ENCODE results near the gene CDKN2A. TPM values are rescaled to one million over a fixed set of nuclear protein-coding genes. Genes with fewer than 3 reads are reported as not detected.

Gene CDKN2A
- total RNA-seq, 2 experiments from 2014 or later, result 3.9 TPM

DNA sequence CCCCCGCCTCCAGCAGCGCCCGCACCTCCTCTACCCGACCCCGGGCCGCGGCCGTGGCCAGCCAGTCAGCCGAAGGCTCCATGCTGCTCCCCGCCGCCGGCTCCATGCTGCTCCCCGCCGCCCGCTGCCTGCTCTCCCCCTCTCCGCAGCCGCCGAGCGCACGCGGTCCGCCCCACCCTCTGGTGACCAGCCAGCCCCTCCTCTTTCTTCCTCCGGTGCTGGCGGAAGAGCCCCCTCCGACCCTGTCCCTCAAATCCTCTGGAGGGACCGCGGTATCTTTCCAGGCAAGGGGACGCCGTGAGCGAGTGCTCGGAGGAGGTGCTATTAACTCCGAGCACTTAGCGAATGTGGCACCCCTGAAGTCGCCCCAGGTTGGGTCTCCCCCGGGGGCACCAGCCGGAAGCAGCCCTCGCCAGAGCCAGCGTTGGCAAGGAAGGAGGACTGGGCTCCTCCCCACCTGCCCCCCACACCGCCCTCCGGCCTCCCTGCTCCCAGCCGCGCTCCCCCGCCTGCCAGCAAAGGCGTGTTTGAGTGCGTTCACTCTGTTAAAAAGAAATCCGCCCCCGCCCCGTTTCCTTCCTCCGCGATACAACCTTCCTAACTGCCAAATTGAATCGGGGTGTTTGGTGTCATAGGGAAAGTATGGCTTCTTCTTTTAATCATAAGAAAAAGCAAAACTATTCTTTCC lies 19.3 kb downstream of the CDKN2A start:
- intact Hi-C loops (cut with micrococcal nuclease), result loop anchor here (1.0 to 10.0 kb wide), 4 partner anchors 19 to 1850 kb away; partner anchors contain the start of genes CDKN2A, CDKN2B-AS1 and ELAVL2
- CTCF ChIA-PET, result interaction anchor here (1.4 kb wide), 1 partner anchor 145 kb away, joined by 3 read pairs; no protein-coding TSS in a partner anchor
- peaks cover 13% of the 10 kb centered on the region for H3K4me1 Mint-ChIP-seq (ENCODE audit: low read depth)
- peak; percentile 70 for DNase-seq
- peak overlapping the region; percentile 75 for H3K4me3 Mint-ChIP-seq
- POLR2A ChIA-PET, result no interaction called here
- H3K9me3 Mint-ChIP-seq, result no peaks in the 10 kb centered on the region
- H3K36me3 Mint-ChIP-seq, result no peaks in the 10 kb centered on the region
- no peak overlapping the region for H3K27ac Mint-ChIP-seq
- H3K27me3 Mint-ChIP-seq, result peaks cover 71% of the 10 kb centered on the region

- Mint-ChIP-seq H3K27me3 (peaks cover 70% of the 10 kb centered on the region), H3K9me3 (peaks cover 2% of the 10 kb centered on the region), H3K27ac (no peak overlapping the region), H3K36me3 (peaks cover under 1% of the 10 kb centered on the region), H3K4me3 (peak overlapping the region; percentile 75), H3K4me1 (ENCODE audit: low read depth) (peaks cover 13% of the 10 kb centered on the region)
- intact Hi-C loops (cut with micrococcal nuclease), result loop anchor here (1.0 to 10.0 kb wide), 3 partner anchors 31 to 1850 kb away; partner anchors contain the start of gene ELAVL2
- no peak for DNase-seq
- POLR2A ChIA-PET, result no interaction called here
- CTCF ChIA-PET, result interaction anchor here (1.3 kb wide), 1 partner anchor 34 kb away, joined by 7 read pairs; no protein-coding TSS in a partner anchor
These were observed 19.9 kb downstream of the CDKN2A start for GRCh38 chr9:21974343-21974721.

DNA sequence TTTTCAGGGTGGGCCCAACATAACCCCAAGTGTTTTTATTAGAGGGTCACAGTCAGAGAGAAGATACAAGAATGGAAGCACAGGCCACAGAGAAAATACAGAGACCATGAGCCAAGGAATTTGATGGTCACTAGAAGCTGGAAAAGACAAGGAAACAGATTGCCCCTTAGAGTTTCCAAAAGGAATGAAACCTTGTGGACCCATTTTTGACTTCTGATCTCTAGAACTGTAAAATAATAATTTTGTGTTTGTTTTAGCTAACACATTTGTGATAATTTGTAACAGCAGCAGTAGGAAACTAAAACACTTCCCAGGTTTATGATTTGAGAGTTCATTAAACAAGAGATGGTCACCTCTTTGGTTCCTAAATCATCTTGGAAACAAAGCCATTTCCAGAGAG lies 21.8 kb downstream of the CDKN2A start:
- ChIA-PET CTCF (interaction anchor here (5.8 kb wide), 1 partner anchor 36 kb away, joined by 47 read pairs; the partner anchor contains the start of gene CDKN2B), POLR2A (no interaction called here)
- Mint-ChIP-seq H3K4me1 (ENCODE audit: low read depth) (peaks cover 23% of the 10 kb centered on the region), H3K36me3 (peaks cover 10% of the 10 kb centered on the region), H3K9me3 (peaks cover 10% of the 10 kb centered on the region), H3K4me3 (no peak overlapping the region), H3K27ac (no peak overlapping the region), H3K27me3 (peaks cover 74% of the 10 kb centered on the region)
- intact Hi-C loops (cut with micrococcal nuclease), result loop anchor here (10.0 kb wide), 1 partner anchor 1852 kb away; the partner anchor contains the start of gene ELAVL2
- DNase-seq, result no peak

GRCh38 chr9:21970800-21971640 lies 23.2 kb downstream of the CDKN2A start:
- H3K9me3 Mint-ChIP-seq, result peaks cover 10% of the 10 kb centered on the region
- peaks cover 23% of the 10 kb centered on the region for H3K4me1 Mint-ChIP-seq (ENCODE audit: low read depth)
- H3K27ac Mint-ChIP-seq, result peak overlapping the region; percentile 1
- DNase-seq, result no peak
- POLR2A ChIA-PET, result no interaction called here
- intact Hi-C loops (cut with micrococcal nuclease), result loop anchor here (10.0 kb wide), 1 partner anchor 1854 kb away; the partner anchor contains the start of gene ELAVL2
- CTCF ChIA-PET, result interaction anchor here (0.8 to 5.8 kb wide), 4 partner anchors 24 to 157 kb away, joined by 3 to 47 read pairs (median 7); partner anchors contain the start of genes CDKN2B and CDKN2B-AS1
- H3K27me3 Mint-ChIP-seq, result peaks cover 80% of the 10 kb centered on the region
- H3K36me3 Mint-ChIP-seq, result peaks cover 12% of the 10 kb centered on the region
- H3K4me3 Mint-ChIP-seq, result no peak overlapping the region

GRCh38 chr9:21969951-21970799 lies 24.0 kb downstream of the CDKN2A start:
- DNase-seq, result no peak

DNA sequence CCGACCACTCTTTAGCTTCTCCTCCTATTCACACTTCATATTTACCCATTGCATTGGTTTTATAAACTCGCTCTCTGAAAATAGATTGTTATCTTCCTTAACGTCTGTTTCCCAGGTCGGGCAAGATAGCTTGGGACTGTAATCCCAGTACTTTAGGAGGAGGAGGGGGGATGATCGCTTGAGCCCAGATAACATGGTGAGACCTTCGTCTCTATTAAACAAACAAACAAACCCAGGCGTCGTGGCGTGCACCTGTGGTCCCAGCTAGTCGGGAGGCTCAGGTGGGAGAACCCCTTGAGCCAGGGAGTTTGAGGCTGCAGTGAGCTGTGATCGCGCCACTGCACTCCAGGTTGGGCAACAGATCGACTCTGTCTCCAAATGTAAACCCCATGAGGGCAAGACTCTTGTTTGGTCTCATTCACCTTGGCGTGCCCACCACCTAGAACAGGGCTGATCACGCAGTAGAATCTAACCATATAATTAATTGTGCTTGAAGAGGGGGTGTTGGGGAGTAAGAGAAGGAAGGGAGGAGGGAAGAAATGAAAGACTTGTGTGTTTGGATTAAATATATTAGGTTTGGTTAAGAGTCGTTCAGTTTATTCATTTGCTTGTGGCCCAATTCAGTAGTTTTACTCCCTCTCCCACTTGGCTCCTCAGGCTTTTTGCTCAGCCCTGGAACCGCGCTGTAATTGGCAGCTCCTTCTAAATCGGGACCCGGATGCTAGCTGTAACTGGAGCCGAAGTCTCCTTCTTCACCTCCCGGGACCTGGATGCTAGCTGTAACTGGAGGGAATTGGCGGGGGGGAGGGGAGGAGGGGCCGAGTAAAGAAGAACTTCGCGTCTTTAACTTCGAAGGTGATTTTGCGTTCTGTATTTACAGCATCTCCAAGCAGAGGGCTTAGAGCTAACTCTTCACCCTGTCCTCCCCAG lies 24.9 kb downstream of the CDKN2A start:
- intact Hi-C loops (cut with micrococcal nuclease), result loop anchor here (5.0 kb wide), 3 partner anchors 137 to 392 kb away; no protein-coding TSS in a partner anchor
- no peak overlapping the region for H3K27ac Mint-ChIP-seq
- peaks cover 79% of the 10 kb centered on the region for H3K27me3 Mint-ChIP-seq
- H3K4me1 Mint-ChIP-seq (ENCODE audit: low read depth), result peaks cover 23% of the 10 kb centered on the region
- H3K9me3 Mint-ChIP-seq, result peaks cover 10% of the 10 kb centered on the region
- H3K36me3 Mint-ChIP-seq, result peaks cover 12% of the 10 kb centered on the region
- no peak overlapping the region for H3K4me3 Mint-ChIP-seq
- ChIA-PET CTCF (interaction anchor here (0.6 to 5.8 kb wide), 5 partner anchors 9 to 159 kb away, joined by 3 to 47 read pairs (median 6); partner anchors contain the start of gene CDKN2B), POLR2A (no interaction called here)
- no peak for DNase-seq

More at GRCh38 chr9:21969951-21970799, 24.0 kb downstream of the CDKN2A start:
- ChIA-PET POLR2A (no interaction called here), CTCF (interaction anchor here (0.6 to 5.8 kb wide), 5 partner anchors 10 to 160 kb away, joined by 3 to 47 read pairs (median 3); partner anchors contain the start of gene CDKN2B)
- H3K4me1 Mint-ChIP-seq (ENCODE audit: low read depth), result peaks cover 25% of the 10 kb centered on the region
- no peak overlapping the region for H3K27ac Mint-ChIP-seq
- H3K9me3 Mint-ChIP-seq, result peaks cover 10% of the 10 kb centered on the region
- peaks cover 81% of the 10 kb centered on the region for H3K27me3 Mint-ChIP-seq
- intact Hi-C loops (cut with micrococcal nuclease), result loop anchor here (5.0 to 10.0 kb wide), 4 partner anchors 138 to 1855 kb away; partner anchors contain the start of gene ELAVL2
- H3K4me3 Mint-ChIP-seq, result no peak overlapping the region
- peaks cover 12% of the 10 kb centered on the region for H3K36me3 Mint-ChIP-seq

DNA sequence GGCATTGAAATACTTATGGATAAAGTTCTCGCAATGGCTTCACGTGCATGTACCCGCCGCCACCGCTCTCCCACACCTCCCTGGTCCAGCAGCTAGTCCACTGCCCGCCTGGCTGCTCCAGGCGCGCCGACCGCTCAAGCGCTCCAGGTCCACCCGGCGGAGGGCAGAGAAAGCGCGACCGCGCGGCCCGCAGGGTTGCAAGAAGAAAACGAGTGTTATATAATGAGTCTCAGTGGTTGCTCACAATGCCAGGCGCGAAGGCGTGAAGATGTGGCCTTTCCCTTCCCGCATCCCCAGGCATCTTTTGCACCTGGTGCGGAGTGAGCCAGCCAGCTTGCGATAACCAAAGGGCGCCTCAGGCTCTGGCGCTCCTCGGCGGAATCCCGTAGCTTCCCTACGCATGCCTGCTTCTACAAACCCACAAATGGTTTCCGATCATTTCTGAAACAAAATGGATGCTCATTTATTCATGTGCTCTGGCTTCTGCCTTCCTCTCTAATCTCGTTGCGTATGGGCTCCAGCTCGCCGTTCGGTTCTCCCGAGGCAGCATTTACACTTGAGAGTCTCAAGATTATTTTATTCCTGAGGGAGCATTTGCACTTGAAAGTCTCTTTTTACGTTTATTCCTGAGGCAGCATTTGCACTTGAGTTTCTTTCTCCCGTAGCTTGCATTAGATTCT lies 25.7 kb downstream of the CDKN2A start:
- H3K9me3 Mint-ChIP-seq, result peaks cover 12% of the 10 kb centered on the region
- ChIA-PET CTCF (interaction anchor here (0.7 to 5.8 kb wide), 3 partner anchors 40 to 155 kb away, joined by 3 to 47 read pairs (median 6); partner anchors contain the start of gene CDKN2B), POLR2A (no interaction called here)
- peaks cover 22% of the 10 kb centered on the region for H3K4me1 Mint-ChIP-seq (ENCODE audit: low read depth)
- no peak overlapping the region for H3K4me3 Mint-ChIP-seq
- peaks cover 12% of the 10 kb centered on the region for H3K36me3 Mint-ChIP-seq
- H3K27ac Mint-ChIP-seq, result no peak overlapping the region
- intact Hi-C loops (cut with micrococcal nuclease), result loop anchor here (5.0 kb wide), 3 partner anchors 136 to 391 kb away; no protein-coding TSS in a partner anchor
- DNase-seq, result peak; percentile 15
- H3K27me3 Mint-ChIP-seq, result peaks cover 80% of the 10 kb centered on the region

DNA sequence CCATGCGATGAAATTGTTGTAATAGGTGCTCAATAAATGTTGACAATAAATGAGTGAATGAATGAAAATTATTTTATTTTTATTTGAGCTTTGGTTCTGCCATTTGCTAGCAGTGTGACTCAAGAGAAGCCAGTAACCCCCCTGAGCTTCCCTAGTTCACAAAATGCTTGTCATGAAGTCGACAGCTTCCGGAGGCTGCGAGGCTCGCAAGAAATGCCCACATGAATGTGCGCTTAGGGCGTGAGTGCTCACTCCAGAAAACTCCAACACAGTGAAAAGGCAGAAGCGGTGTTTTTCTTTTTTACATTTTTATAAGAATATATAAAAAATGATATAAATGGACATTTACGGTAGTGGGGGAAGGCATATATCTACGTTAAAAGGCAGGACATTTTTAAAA lies 26.5 kb downstream of the CDKN2A start:
- peaks cover 85% of the 10 kb centered on the region for H3K27me3 Mint-ChIP-seq
- H3K4me3 Mint-ChIP-seq, result no peak overlapping the region
- ChIA-PET CTCF (interaction anchor here (0.7 to 5.8 kb wide), 4 partner anchors 25 to 154 kb away, joined by 3 to 47 read pairs (median 4); partner anchors contain the start of gene CDKN2B), POLR2A (no interaction called here)
- peaks cover 12% of the 10 kb centered on the region for H3K36me3 Mint-ChIP-seq
- no peak overlapping the region for H3K27ac Mint-ChIP-seq
- intact Hi-C loops (cut with micrococcal nuclease), result loop anchor here (5.0 kb wide), 3 partner anchors 135 to 390 kb away; no protein-coding TSS in a partner anchor
- DNase-seq, result no peak
- peaks cover 22% of the 10 kb centered on the region for H3K4me1 Mint-ChIP-seq (ENCODE audit: low read depth)
- peaks cover 13% of the 10 kb centered on the region for H3K9me3 Mint-ChIP-seq

- Mint-ChIP-seq H3K9me3 (peaks cover 13% of the 10 kb centered on the region), H3K4me3 (no peak overlapping the region), H3K4me1 (ENCODE audit: low read depth) (peaks cover 22% of the 10 kb centered on the region), H3K27me3 (peaks cover 84% of the 10 kb centered on the region), H3K36me3 (peaks cover 12% of the 10 kb centered on the region), H3K27ac (no peak overlapping the region)
- ChIA-PET CTCF (interaction anchor here (0.9 to 5.8 kb wide), 2 partner anchors 25 to 41 kb away, joined by 3 to 47 read pairs; partner anchors contain the start of gene CDKN2B), POLR2A (no interaction called here)
- intact Hi-C loops (cut with micrococcal nuclease), result loop anchor here (5.0 kb wide), 3 partner anchors 135 to 390 kb away; no protein-coding TSS in a partner anchor
- no peak for DNase-seq
These were observed 27.0 kb downstream of the CDKN2A start for GRCh38 chr9:21967169-21967568.

Measured in activated CD4-positive, alpha-beta memory T cell treated with anti-CD3 and anti-CD28 coated beads for 36 hours (primary cell).